Activated T-cell treated with anti-CD3 and anti-CD28 coated beads, Interleukin-2, amount 50 U/mL, for 24 hours (primary cell): ENCODE data around the gene GPR132.
"Not testable (repeated sequence)": the region's sequence is repeated elsewhere in the genome, so short reads cannot be mapped to it uniquely, and the experiment has no call there.

Experiments
- DNase-seq: peaks from one replicate; pipeline ENCODE4 v3.0.0-alpha.2; 2020
- H3K27ac Mint-ChIP-seq: 2 replicates; pipeline ENCODE4 v1.8.0; 2020; ENCODE audit warnings: mild to moderate bottlenecking, mixed read lengths
- H3K27me3 Mint-ChIP-seq: 2 replicates; pipeline ENCODE4 v1.8.0; 2020; ENCODE audit warnings: mixed read lengths
- H3K36me3 Mint-ChIP-seq: 2 replicates; pipeline ENCODE4 v1.8.0; 2020; ENCODE audit warnings: low read depth, mixed read lengths
- H3K4me1 Mint-ChIP-seq: 2 replicates; pipeline ENCODE4 v1.8.0; 2020; ENCODE audit warnings: low read depth, mixed read lengths
- H3K4me3 Mint-ChIP-seq: 2 replicates; pipeline ENCODE4 v1.8.0; 2020; ENCODE audit warnings: mild to moderate bottlenecking, moderate library complexity, mixed read lengths
- H3K9me3 Mint-ChIP-seq: 2 replicates; pipeline ENCODE4 v1.8.0; 2020; ENCODE audit warnings: mixed read lengths

GPR132 gene, protein sequence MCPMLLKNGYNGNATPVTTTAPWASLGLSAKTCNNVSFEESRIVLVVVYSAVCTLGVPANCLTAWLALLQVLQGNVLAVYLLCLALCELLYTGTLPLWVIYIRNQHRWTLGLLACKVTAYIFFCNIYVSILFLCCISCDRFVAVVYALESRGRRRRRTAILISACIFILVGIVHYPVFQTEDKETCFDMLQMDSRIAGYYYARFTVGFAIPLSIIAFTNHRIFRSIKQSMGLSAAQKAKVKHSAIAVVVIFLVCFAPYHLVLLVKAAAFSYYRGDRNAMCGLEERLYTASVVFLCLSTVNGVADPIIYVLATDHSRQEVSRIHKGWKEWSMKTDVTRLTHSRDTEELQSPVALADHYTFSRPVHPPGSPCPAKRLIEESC

DNA sequence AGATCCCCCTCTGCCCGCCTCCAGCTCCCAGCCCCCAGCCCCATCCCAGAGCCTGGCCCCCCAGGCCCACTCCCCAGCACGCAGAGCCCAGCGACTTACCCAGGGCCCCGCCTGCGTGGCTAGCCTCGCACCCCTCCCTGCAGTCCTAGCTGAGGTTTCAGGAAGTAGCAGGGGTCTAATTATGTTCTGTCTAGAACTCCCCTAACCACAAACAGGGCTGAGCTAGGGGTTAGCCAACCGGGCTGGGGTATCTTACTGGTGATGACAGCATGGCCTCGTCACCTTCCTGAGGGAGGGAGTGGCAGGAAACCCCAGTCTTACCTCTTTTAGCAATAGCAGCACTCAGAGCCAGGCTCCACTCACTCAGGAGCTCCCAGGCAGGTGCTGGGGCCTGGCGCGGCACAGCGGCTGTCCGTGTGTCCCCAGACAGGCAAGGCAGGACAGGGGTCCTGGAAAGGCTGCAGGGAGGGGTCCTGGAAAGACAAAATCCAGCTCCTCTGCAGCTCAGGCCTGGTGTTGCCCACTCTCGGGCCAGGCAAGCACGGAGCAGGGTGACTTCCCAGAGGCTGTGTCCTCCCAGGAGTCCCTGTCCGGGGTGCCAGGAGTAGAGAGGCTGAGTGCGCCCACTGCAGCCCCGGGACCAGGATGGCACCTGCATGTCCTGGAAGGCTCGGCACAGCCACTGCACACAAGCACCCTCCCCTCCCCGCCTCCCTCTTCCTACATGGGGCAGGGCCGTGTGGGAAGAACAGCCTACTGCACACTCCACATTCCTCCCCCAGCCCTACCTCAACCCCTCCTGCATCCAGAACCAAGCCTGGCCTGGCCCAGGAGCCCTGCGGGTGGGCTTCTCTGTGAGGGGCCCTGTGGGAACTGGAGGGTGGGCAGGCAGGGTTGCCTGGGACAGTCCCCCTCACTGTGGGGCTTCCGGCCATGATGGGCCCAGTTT is at the start of gene GPR132:
GPR132 (minus strand) TSS at position 151 of the 949 bp plus-strand sequence. CDS start 10,010 bp downstream, outside the sequence.
- peaks cover 26% of the 10 kb centered on the region for H3K36me3 Mint-ChIP-seq
- peak within 1 kb of the TSS; percentile 95 for H3K27ac Mint-ChIP-seq
- no peaks in the 10 kb centered on the region for H3K9me3 Mint-ChIP-seq
- H3K27me3 Mint-ChIP-seq: no peaks in the 10 kb centered on the region
- H3K4me3 Mint-ChIP-seq: peak within 1 kb of the TSS; percentile 90
- H3K4me1 Mint-ChIP-seq: peaks cover 87% of the 10 kb centered on the region
- DNase-seq: peak; percentile 84

DNA sequence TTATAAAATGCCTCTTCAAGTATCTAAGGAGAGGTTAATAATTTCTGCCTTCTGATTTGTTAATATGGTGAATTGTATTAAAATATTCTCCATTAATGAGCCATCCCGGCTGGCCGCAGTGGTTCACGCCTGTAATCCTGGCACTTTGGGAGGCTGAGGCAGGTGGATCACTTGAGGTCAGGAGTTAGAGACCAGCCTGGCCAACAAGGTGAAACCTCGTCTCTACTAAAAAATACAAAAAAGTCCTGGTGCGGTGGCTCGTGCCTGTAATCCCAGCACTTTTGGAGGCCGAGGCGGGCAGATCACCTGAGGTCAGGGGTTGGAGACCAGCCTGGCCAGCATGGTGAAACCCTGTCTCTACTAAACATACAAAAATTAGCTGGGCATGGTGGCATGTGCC is 44.0 kb upstream of the GPR132 start:
- H3K36me3 Mint-ChIP-seq, DNase-seq, H3K4me1 Mint-ChIP-seq, H3K9me3 Mint-ChIP-seq, H3K4me3 Mint-ChIP-seq, H3K27ac Mint-ChIP-seq: not testable (repeated sequence)
- peaks cover 23% of the 10 kb centered on the region for H3K27me3 Mint-ChIP-seq

DNA sequence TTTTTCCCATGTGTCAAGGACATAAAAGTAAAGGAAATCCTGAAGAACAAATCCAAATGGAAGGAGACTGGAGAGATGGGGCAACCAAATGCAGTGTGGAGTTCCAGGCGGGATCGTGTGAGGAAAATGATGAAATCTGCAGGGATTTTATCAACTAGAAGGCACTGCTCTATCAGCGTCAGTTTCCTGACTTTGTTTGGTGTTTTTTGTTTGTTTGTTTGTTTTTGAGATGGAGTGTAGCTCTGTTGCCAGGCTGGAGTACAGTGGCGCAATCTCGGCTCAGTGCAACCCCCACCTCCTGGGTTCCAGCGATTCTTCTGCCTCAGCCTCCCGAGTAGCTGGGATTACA is 43.3 kb upstream of the GPR132 start:
- peaks cover 31% of the 10 kb centered on the region for H3K27me3 Mint-ChIP-seq
- H3K36me3 Mint-ChIP-seq: no peaks in the 10 kb centered on the region
- no peaks in the 10 kb centered on the region for H3K9me3 Mint-ChIP-seq
- peaks cover 5% of the 10 kb centered on the region for H3K4me1 Mint-ChIP-seq
- H3K27ac Mint-ChIP-seq: no peak overlapping the region
- H3K4me3 Mint-ChIP-seq: no peak overlapping the region
- DNase-seq: no peak

DNA sequence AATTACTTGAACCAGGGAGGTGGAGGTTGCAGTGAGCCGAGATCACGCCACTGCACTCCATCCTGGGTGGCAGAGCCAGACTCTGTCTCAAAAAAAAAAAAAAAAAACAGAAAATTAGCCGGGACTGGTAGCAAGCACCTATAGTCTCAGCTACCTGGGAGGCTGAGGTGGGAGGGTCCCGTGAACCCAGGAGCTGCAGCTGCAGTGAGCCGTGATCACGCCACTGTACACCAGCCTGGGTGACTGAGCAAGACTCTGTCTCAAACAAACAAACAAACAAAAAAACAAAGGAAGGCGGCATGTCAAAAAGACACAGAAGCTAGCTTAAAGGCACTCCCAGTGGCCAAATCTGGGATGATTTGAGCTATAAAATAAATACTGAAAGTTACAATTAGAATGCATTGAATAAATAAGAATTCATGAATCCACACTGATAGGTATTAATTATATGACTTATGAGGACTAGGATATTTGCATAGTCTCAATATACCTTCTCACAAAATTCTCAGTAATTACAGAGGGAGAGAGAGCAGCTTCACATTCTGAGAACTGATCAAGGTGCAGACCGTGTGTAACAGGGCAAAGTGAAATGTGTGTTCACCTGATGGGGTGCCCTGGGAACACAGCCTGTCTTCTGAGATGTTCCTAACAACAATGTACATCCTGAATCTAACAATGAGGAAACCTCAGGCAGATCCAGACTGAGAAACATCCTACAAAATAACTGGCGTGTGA is 42.7 kb upstream of the GPR132 start:
- H3K9me3 Mint-ChIP-seq: no peaks in the 10 kb centered on the region
- no peak for DNase-seq
- peaks cover 5% of the 10 kb centered on the region for H3K4me1 Mint-ChIP-seq
- H3K27ac Mint-ChIP-seq: no peak overlapping the region
- peaks cover 35% of the 10 kb centered on the region for H3K27me3 Mint-ChIP-seq
- no peak overlapping the region for H3K4me3 Mint-ChIP-seq
- no peaks in the 10 kb centered on the region for H3K36me3 Mint-ChIP-seq

DNA sequence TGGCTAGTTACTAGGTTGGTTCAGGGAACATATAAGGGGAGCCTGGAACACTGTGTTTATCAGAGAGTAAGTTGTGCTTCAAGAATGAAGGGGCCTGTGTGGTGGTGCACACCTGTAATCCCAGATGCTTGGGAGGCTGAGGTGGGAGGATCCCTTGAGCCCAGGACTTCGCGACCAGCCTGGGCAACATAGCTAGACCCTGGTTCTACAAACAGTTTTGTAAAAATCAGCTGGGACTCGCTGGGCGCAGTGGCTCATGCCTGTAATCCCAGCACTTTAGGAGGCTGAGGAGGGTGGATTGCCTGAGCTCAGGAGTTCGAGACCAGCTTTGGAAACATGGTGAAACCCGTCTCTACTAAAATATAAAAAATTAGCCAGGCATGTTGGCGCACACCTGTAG is 42.1 kb upstream of the GPR132 start:
- Mint-ChIP-seq H3K36me3 (no peaks in the 10 kb centered on the region), H3K27ac (no peak overlapping the region), H3K27me3 (peaks cover 40% of the 10 kb centered on the region), H3K9me3 (no peaks in the 10 kb centered on the region), H3K4me3 (no peak overlapping the region), H3K4me1 (peaks cover 5% of the 10 kb centered on the region)
- DNase-seq: no peak

DNA sequence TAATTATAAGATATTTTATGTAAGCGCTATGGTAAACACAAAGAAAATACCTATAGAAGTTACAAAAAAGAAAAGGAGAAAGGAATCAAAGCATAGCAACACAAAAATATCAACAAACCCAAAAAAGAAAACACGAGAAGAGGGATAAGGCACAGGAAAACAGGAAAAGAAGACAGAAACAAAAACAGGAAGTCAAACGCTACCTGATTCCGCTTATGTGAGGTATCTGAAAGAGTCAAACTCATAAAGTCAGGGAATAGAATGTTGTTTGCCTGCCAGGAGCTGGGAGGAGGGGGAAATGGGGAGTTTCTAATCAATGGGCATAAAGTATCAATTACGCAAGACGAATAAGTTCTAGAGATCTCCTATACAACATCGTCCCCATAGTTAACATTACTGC is 39.9 kb upstream of the GPR132 start:
- Mint-ChIP-seq H3K4me1 (peaks cover 5% of the 10 kb centered on the region), H3K36me3 (no peaks in the 10 kb centered on the region), H3K9me3 (no peaks in the 10 kb centered on the region), H3K27ac (no peak overlapping the region), H3K27me3 (peaks cover 46% of the 10 kb centered on the region), H3K4me3 (no peak overlapping the region)
- no peak for DNase-seq

DNA sequence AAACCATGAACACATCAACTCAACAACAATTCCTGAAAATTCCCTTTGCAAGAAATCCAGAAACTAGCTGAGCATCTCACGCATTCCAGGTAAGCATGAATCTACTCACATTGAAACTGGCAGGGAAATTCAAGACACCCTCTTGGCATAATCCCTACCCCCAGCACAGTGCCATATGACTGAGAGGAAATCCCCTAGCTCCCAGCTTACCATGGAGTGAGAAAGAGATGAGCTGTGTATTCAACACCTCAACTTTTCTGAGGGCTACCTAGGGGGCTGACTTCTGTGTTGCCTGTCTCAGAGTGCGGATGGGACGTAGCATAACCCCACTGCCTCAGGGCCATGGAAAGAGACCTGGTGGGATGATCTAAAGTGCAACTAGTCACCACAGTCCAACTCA is 37.7 kb upstream of the GPR132 start:
- Mint-ChIP-seq H3K27ac (no peak overlapping the region), H3K4me1 (peaks cover 7% of the 10 kb centered on the region), H3K9me3 (no peaks in the 10 kb centered on the region), H3K4me3 (no peak overlapping the region), H3K27me3 (peaks cover 40% of the 10 kb centered on the region), H3K36me3 (no peaks in the 10 kb centered on the region)
- DNase-seq: no peak

DNA sequence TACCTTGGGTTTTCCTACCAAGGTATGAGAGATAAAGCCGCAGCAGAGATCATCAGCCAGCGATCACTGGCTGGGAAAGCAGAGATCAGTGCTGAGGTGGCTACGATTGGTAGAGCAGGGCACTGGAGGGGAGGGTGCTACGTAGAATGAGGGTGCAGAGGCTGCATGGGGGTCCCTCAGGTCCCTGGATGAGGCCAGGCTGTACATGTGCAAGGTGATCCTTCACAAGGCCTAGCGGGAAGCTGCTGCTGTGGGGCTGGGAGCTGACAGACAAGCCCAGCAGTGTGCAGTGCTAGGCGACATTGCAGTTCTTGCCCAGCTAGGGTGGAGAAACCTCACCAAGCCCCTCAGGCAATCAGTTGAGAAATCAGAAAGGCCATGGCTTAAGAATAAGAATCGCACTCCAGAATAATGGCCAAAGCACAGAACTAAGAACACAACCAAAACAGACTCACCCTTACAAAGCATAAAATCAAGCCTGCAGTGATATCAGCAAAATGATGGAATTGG is 37.2 kb upstream of the GPR132 start:
- Mint-ChIP-seq H3K36me3 (no peaks in the 10 kb centered on the region), H3K4me3 (no peak overlapping the region), H3K27ac (no peak overlapping the region), H3K27me3 (peaks cover 40% of the 10 kb centered on the region), H3K9me3 (no peaks in the 10 kb centered on the region), H3K4me1 (peaks cover 7% of the 10 kb centered on the region)
- DNase-seq: no peak

DNA sequence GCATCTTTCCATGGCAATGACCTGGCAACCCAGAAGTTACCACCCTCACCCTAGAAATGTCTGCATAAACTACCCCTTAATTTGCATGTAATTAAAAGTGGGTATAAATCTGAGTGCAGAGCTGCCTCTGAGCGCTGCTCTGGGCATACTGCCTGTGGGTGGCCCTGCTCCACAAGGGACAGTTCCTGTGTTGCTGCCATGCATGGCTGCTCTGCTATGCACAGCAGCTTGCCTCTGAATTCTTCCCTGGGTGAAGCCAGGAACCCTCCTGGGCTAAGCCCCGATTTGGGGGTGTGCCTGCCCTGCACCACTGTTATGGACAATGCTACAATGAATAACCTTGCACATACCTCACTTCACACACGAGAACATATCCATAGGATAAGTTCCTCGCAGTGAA is 35.7 kb upstream of the GPR132 start:
- Mint-ChIP-seq H3K27ac (no peak overlapping the region), H3K36me3 (no peaks in the 10 kb centered on the region), H3K27me3 (peaks cover 30% of the 10 kb centered on the region), H3K9me3 (no peaks in the 10 kb centered on the region), H3K4me1 (peaks cover 7% of the 10 kb centered on the region), H3K4me3 (no peak overlapping the region)
- DNase-seq: no peak

DNA sequence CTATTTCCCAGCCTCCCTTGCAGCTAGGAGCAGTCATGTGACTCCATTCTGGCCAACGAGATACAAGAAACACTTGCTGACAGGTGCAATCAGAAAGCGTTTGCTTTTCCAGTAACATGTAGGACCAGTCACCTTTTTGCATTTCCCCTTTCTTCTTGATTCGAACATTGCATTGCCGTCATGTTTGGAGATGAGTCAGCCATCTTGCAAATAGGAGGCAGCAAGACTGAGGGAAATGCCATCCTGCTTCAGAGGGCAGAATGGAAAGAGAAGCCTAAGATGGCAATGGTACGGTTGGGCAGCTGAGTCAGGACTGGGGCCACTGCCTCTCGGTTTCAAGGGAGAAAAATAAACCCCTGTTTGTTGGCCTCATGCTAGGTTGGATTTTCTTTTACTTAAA is 34.5 kb upstream of the GPR132 start:
- peaks cover 24% of the 10 kb centered on the region for H3K27me3 Mint-ChIP-seq

DNA sequence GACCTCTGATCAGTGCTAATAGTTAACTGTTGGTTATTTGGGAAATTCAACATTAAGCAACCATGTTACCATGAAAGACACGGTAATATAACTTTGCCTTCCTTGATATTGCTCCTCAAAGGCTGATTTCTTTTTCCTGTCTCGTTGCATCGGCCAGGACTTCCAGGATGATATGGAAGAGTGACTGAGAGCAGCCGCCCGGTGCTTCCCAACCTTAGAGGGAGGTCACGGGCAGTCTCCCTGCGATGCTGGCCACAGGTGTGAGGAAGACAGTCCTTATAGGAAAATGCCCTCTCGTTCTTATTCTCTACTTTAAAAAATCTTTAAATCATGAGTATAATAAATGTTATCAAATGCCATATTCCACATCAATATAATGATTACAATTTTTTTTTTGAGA is 33.1 kb upstream of the GPR132 start:
- Mint-ChIP-seq H3K9me3 (no peaks in the 10 kb centered on the region), H3K27ac (no peak overlapping the region), H3K4me1 (peaks cover 11% of the 10 kb centered on the region), H3K4me3 (no peak overlapping the region), H3K27me3 (peaks cover 13% of the 10 kb centered on the region), H3K36me3 (no peaks in the 10 kb centered on the region)
- DNase-seq: no peak

More for the DNA sequence above, 34.5 kb upstream of the GPR132 start:
- DNase-seq: no peak
- Mint-ChIP-seq H3K9me3 (no peaks in the 10 kb centered on the region), H3K4me1 (peaks cover 2% of the 10 kb centered on the region), H3K36me3 (no peaks in the 10 kb centered on the region), H3K4me3 (no peak overlapping the region), H3K27ac (no peak overlapping the region)

DNA sequence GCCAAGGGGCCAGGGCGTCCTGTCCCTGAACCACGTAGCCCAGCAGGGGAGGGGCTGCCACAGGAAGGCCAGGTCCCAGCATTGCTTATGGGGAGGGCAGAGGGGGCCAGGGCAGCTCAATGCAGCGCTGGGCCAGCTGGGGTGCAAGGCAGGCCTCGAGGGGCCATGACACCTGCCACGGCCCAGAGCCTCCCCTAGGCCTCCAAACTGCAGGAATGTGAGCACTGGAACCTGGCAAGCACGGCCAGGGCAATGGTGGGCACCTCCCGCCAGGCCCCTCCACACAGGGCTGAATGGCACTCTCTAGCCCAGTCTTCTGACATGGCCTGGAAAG is 32.5 kb upstream of the GPR132 start:
- no peak overlapping the region for H3K4me3 Mint-ChIP-seq
- no peaks in the 10 kb centered on the region for H3K9me3 Mint-ChIP-seq
- no peak for DNase-seq
- peaks cover 9% of the 10 kb centered on the region for H3K27me3 Mint-ChIP-seq
- H3K36me3 Mint-ChIP-seq: no peaks in the 10 kb centered on the region
- peaks cover 14% of the 10 kb centered on the region for H3K4me1 Mint-ChIP-seq
- no peak overlapping the region for H3K27ac Mint-ChIP-seq

DNA sequence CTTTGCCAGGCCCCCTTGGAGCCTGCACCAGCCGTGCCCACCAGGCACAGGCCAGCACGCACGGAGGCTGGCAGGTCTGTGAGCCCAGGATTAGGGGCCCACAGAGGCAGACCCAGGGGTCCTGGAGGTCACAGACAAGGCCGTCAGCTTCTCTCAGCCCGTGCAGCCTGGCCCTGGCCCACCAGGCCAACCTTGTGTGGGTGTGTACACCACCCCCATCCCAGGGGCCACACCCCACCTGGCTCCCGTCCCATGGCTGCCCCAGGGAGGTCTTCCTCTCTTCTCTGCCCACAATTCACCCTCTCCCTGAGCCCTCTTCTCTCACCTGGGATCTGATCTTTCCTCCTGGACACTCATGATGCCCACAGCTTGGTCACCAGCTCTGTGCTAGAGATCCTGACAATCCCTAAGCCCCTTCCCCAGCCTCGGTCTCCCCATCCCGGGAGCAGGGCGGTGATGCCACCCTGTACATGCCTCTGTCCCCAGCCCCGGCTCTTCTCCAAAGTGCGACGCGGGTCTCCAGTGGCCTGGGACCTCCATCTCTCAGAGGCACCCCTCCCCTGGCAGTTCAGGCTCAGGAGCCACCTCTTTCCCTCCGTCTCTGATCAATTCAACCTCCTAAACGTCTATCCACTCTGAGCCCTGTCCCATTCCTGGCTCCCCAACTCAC is 31.1 kb upstream of the GPR132 start:
- Mint-ChIP-seq H3K9me3 (no peaks in the 10 kb centered on the region), H3K27ac (no peak overlapping the region), H3K36me3 (no peaks in the 10 kb centered on the region), H3K4me3 (no peak overlapping the region), H3K27me3 (no peaks in the 10 kb centered on the region), H3K4me1 (peaks cover 19% of the 10 kb centered on the region)
- DNase-seq: no peak

DNA sequence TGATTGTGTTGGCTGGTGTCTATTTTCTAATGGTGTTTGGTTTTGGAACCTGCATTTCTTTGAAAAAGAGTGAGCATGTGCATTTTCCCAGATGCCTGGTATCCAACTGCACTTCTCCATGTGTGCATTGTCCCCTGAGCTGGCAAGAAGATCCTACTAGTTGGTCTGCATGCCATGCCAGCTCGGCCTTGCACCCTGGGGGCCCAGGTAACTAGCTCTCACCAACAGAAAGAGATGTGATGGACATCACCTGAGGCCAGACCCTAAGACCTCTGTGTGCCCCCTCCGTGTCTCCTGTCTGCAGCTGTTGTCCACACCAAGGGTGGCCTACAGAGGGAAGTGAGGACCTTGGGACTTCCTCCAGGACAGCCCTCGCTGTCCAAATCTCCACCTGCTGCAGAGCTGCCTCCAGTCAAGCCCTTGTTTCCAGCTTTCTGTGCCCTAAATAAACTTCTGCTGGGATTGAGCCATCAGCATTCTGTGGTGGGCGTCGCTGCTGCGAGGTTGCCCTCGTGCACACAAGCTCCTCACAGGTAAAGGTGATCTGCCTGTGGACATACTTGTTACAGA is 30.1 kb upstream of the GPR132 start:
- Mint-ChIP-seq H3K9me3 (no peaks in the 10 kb centered on the region), H3K27ac (no peak overlapping the region), H3K4me1 (peaks cover 24% of the 10 kb centered on the region), H3K36me3 (no peaks in the 10 kb centered on the region), H3K4me3 (no peak overlapping the region), H3K27me3 (no peaks in the 10 kb centered on the region)
- no peak for DNase-seq
